HepG2 (cell line): ENCODE results near the gene PPM1M. TPM values are rescaled to one million over a fixed set of nuclear protein-coding genes. Genes with fewer than 3 reads are reported as not detected.

Experiments
- DPF2 ChIP-seq: sonication (generic); formaldehyde crosslinking; IDR thresholded peaks from 2 replicates; pipeline ENCODE4 v1.4.0; 2020; ENCODE audit warnings: mild to moderate bottlenecking, low read depth, missing genetic modification reagents, borderline replicate concordance
- FOXJ3 ChIP-seq: sonication (generic); formaldehyde crosslinking; IDR thresholded peaks from 2 replicates; pipeline ENCODE4 v1.4.0; 2020; ENCODE audit warnings: missing genetic modification reagents, mild to moderate bottlenecking, borderline replicate concordance
- FOXK2 ChIP-seq: fragments of 450-650 bp; IDR thresholded peaks from 2 replicates; pipeline ENCODE4 v1.6.1; 2016
- IRX3 ChIP-seq: sonication (generic); formaldehyde crosslinking; IDR thresholded peaks from 2 replicates; pipeline ENCODE4 v1.8.1; 2023; ENCODE audit warnings: mild to moderate bottlenecking, low read depth, missing genetic modification reagents, borderline replicate concordance
- JUNB ChIP-seq: sonication (generic); formaldehyde crosslinking; IDR thresholded peaks from 2 replicates; pipeline ENCODE4 v1.8.0; 2022; ENCODE audit warnings: missing genetic modification reagents, mild to moderate bottlenecking, borderline replicate concordance
- KLF11 ChIP-seq: IDR thresholded peaks from 2 replicates; pipeline ENCODE4 v1.6.1; 2016; ENCODE audit warnings: missing compliant biosample characterization
- NFAT5 ChIP-seq: sonication (generic); formaldehyde crosslinking; IDR thresholded peaks from 2 replicates; pipeline ENCODE4 v1.4.0; 2020; ENCODE audit warnings: missing genetic modification reagents
- NR1H2 ChIP-seq: sonication (generic); formaldehyde crosslinking; IDR thresholded peaks from 2 replicates; pipeline ENCODE4 v1.8.1; 2022; ENCODE audit warnings: low read depth, missing genetic modification reagents, borderline replicate concordance
- POLR2G ChIP-seq: fragments of 200-400 bp; formaldehyde crosslinking; IDR thresholded peaks from 2 replicates; pipeline ENCODE4 v1.6.1; 2018; ENCODE audit warnings: mild to moderate bottlenecking, low read depth, low read length, moderate library complexity
- SP5 ChIP-seq: IDR thresholded peaks from 2 replicates; pipeline ENCODE4 v1.6.1; 2016; ENCODE audit warnings: low read depth, borderline replicate concordance
- TCF7L2 ChIP-seq: IDR thresholded peaks from 2 replicates; pipeline ENCODE4 v1.6.1; 2011; ENCODE audit warnings: mild to moderate bottlenecking, low read depth, low read length, moderate library complexity
- USF2 ChIP-seq, 2 experiments: sonication (generic) in 1 of 2; formaldehyde crosslinking in 1 of 2; IDR thresholded peaks; 2 replicates each; pipeline versions ENCODE4 v1.5.1 to v1.6.1; 2011 to 2020; ENCODE audit warnings: borderline replicate concordance in 1 of 2, low read depth in 1 of 2, low read length in 1 of 2, mild to moderate bottlenecking in 1 of 2, missing genetic modification reagents in 1 of 2, moderate library complexity in 1 of 2
- YEATS4 ChIP-seq: sonication (generic); formaldehyde crosslinking; IDR thresholded peaks from 2 replicates; pipeline ENCODE4 v1.4.0; 2020; ENCODE audit warnings: missing genetic modification reagents, borderline replicate concordance
- ZNF263 ChIP-seq: sonication (generic); formaldehyde crosslinking; IDR thresholded peaks from 2 replicates; pipeline ENCODE4 v1.4.0; 2020; ENCODE audit warnings: missing genetic modification reagents
- ZNF441 ChIP-seq: sonication (generic); formaldehyde crosslinking; IDR thresholded peaks from 2 replicates; pipeline ENCODE4 v1.7.0; 2021; ENCODE audit warnings: missing genetic modification reagents, borderline replicate concordance
- ZNF496 ChIP-seq: sonication (generic); formaldehyde crosslinking; IDR thresholded peaks from 2 replicates; pipeline ENCODE4 v1.8.1; 2023; ENCODE audit warnings: mild to moderate bottlenecking, moderate library complexity, missing genetic modification reagents; ENCODE audit not compliant: insufficient replicate concordance
- polyA plus RNA-seq, 8 experiments: library from polyadenylated mRNA; depleted of rRNA in 3 of 8; stranded (reverse) in 7 of 8; unstranded in 1 of 8; fragments of >200 nt; fragmentation: Illumina TruSeq in 4 of 8; extraction: Trizol in 4 of 8; gene quantifications; 2 replicates each; pipeline versions ENCODE4 v1.2.1 to v1.2.3, GENCODE V29; 2011 to 2016; ENCODE audit warnings: low read depth in 4 of 8, missing spikeins in 1 of 8, mixed read lengths in 1 of 8; ENCODE audit not compliant: insufficient read depth in 1 of 8
- total RNA-seq, 5 experiments: library from RNA; depleted of rRNA; stranded (reverse); fragments of >200 nt; fragmentation: Illumina TruSeq; extraction: Trizol; gene quantifications; 2 replicates each; pipeline ENCODE4 v1.2.3, GENCODE V29; 2016; ENCODE audit warnings: low read depth in 1 of 5
- TF ChIP-seq, protein P1 (sequence below): sonication (generic); formaldehyde crosslinking; conservative IDR thresholded peaks from 2 replicates; pipeline ENCODE4 v1.8.0; 2022; ENCODE audit warnings: low read depth, missing genetic modification reagents
- TF ChIP-seq, protein P2 (sequence below): sonication (generic); formaldehyde crosslinking; IDR thresholded peaks from 2 replicates; pipeline ENCODE4 v1.5.1; 2020; ENCODE audit warnings: missing genetic modification reagents, mild to moderate bottlenecking, borderline replicate concordance

The PPM1M gene
- total and polyA plus RNA-seq, 2 of the 13 experiments (the other 11 are each of a cell fraction or from before 2014, with no cell fraction given): 2.5 to 5.9 TPM

- TF ChIP-seq NFAT5 (CRISPR knock-in tag) (no peak), ZNF441 (0 out of 2 replicates have a peak, but pooled peaks have one; percentile 38), KLF11 (0 out of 2 replicates have a peak, but pooled peaks have one; percentile 33), POLR2G (peak; percentile 68), ZNF496 (CRISPR knock-in tag) (no peak), YEATS4 (CRISPR knock-in tag) (peak; percentile 26), USF2 (IDR thresholded peaks at IDR 0.05; ENCODE audit: low read depth, low read length) (no peak), USF2 (CRISPR knock-in tag; IDR thresholded peaks at IDR 0.05; ENCODE audit: borderline replicate concordance) (no peak; the same call in 1 of the 2 replicates), JUNB (CRISPR knock-in tag) (peak; percentile 44; the same call in 1 of the 2 replicates), SP5 (CRISPR knock-in tag) (no peak), IRX3 (0 out of 2 replicates have a peak, but pooled peaks have one; percentile 64), FOXJ3 (CRISPR knock-in tag) (peak; percentile 63; the same call in 1 of the 2 replicates), ZNF263 (CRISPR knock-in tag) (no peak), TCF7L2 (no peak), DPF2 (no peak), NR1H2 (CRISPR knock-in tag) (no peak), FOXK2 (peak; percentile 92)
- TF ChIP-seq, protein P1, sequence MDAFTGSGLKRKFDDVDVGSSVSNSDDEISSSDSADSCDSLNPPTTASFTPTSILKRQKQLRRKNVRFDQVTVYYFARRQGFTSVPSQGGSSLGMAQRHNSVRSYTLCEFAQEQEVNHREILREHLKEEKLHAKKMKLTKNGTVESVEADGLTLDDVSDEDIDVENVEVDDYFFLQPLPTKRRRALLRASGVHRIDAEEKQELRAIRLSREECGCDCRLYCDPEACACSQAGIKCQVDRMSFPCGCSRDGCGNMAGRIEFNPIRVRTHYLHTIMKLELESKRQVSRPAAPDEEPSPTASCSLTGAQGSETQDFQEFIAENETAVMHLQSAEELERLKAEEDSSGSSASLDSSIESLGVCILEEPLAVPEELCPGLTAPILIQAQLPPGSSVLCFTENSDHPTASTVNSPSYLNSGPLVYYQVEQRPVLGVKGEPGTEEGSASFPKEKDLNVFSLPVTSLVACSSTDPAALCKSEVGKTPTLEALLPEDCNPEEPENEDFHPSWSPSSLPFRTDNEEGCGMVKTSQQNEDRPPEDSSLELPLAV (CRISPR knock-in tag): no peak
- TF ChIP-seq, protein P2, sequence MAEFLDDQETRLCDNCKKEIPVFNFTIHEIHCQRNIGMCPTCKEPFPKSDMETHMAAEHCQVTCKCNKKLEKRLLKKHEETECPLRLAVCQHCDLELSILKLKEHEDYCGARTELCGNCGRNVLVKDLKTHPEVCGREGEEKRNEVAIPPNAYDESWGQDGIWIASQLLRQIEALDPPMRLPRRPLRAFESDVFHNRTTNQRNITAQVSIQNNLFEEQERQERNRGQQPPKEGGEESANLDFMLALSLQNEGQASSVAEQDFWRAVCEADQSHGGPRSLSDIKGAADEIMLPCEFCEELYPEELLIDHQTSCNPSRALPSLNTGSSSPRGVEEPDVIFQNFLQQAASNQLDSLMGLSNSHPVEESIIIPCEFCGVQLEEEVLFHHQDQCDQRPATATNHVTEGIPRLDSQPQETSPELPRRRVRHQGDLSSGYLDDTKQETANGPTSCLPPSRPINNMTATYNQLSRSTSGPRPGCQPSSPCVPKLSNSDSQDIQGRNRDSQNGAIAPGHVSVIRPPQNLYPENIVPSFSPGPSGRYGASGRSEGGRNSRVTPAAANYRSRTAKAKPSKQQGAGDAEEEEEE (CRISPR knock-in tag): no peak
These were observed 7.3 kb upstream of the PPM1M start (continued) for GRCh38 chr3:52238193-52238760.
